ENCODE results near the gene PTPRN2. TPM values are rescaled to one million over a fixed set of nuclear protein-coding genes. Genes with fewer than 3 reads are reported as not detected.
A peak's percentile ranks its signal among the peaks of the same experiment; 100 is the strongest.

Gene PTPRN2
- total and polyA plus RNA-seq, 2 of the 8 experiments (the other 6 are each of a cell fraction or from before 2014, with no cell fraction given), result 2.6 to 4.5 TPM

DNA sequence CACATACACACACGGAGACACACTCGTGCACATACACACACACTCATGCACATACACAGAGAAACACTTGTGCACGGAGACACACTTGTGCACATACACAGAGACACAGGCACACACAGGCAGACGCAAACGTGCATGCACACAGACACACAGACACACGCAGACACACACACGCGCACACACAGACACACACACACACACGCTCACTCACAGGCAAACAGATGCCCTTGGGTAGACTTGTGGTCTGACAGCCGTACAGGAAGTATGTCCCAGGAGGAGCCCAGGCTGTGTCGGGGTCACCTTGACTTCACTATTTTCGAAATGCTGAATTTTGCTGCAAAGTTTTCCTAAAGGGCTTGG lies 712.8 kb downstream of the PTPRN2 start:
- Histone ChIP-seq H3K4ac (replicated peaks; ENCODE audit: insufficient read length, low read depth, low read length) (peak overlapping the region; percentile 93), H3K27me3 (replicated peaks in 1 of 4; ENCODE audit: control insufficient read depth in 3 of 4, extremely low read depth in 1 of 4, insufficient read depth in 3 of 4, low read length in 3 of 4) (no peaks in the 10 kb centered on the region; a peak in 1 of 7 replicates), H2BK20ac (ENCODE audit: low read length) (0 out of 2 replicates have a peak overlapping the region, but pooled peaks have one; percentile 55), H3K9ac (replicated peaks in 1 of 4; ENCODE audit: extremely low read depth in 1 of 4, low read depth in 3 of 4, low read length in 3 of 4) (no peak overlapping the region), H3K36me3 (ENCODE audit: control insufficient read depth in 2 of 4, insufficient read depth in 4 of 4, low read length in 3 of 4) (no peaks in the 10 kb centered on the region), H3K79me2 (ENCODE audit: control insufficient read depth in 1 of 2, insufficient read depth in 2 of 2, low read length in 2 of 2) (no peaks in the 10 kb centered on the region), H3K56ac (replicated peaks; ENCODE audit: insufficient read length, low read depth, low read length) (no peak overlapping the region), H3K14ac (ENCODE audit: insufficient read length) (no peak overlapping the region), H3K4me3 (ENCODE audit: extremely low read depth in 1 of 4, insufficient read depth in 2 of 4, low read depth in 3 of 4, low read length in 4 of 4) (no peak overlapping the region), H3K9me3 (ENCODE audit: insufficient read depth in 2 of 2, low read depth in 1 of 2, low read length in 1 of 2) (peaks cover 1 to 7% of the 10 kb centered on the region in 2 experiments; a peak in 1 of 4 replicates), H3K4me2 (ENCODE audit: insufficient read depth in 1 of 2, low read depth in 2 of 2, low read length in 2 of 2) (no peak overlapping the region), H3K23ac (ENCODE audit: insufficient read length) (no peak overlapping the region), H2BK5ac (ENCODE audit: low read depth, low read length) (peak overlapping the region; percentile 82), H3K79me1 (ENCODE audit: low read depth, low read length) (peaks cover 4% of the 10 kb centered on the region), H2BK120ac (replicated peaks; ENCODE audit: low read depth, low read length) (peak overlapping the region; percentile 43), H4K8ac (ENCODE audit: extremely low read depth, insufficient read depth, low read length) (no peak overlapping the region), H3K23me2 (ENCODE audit: low read depth, low read length) (0 out of 2 replicates have a peak, but pooled peaks cover 2% of the 10 kb centered on the region), H2AK5ac (ENCODE audit: low read depth, low read length) (peak overlapping the region; percentile 95), H4K91ac (replicated peaks; ENCODE audit: insufficient read length, low read length) (peak overlapping the region; percentile 48), H2BK15ac (ENCODE audit: low read length) (peak overlapping the region; percentile 98; the same call in 1 of the 2 replicates), H3K27ac (ENCODE audit: low read depth, low read length) (no peak overlapping the region), H3K4me1 (replicated peaks in 1 of 4; ENCODE audit: control insufficient read depth in 3 of 4, insufficient read depth in 4 of 4, low read length in 3 of 4) (peaks cover 0 to 2% (median 0%) of the 10 kb centered on the region in 4 experiments; a peak in 2 of 7 replicates), H4K20me1 (replicated peaks in 1 of 2; ENCODE audit: control insufficient read depth in 1 of 2, insufficient read depth in 2 of 2, low read length in 2 of 2) (peaks cover 0 to 6% of the 10 kb centered on the region in 2 experiments), H2BK12ac (ENCODE audit: low read depth, low read length) (peak overlapping the region; percentile 96; the same call in 1 of the 2 replicates), H2AFZ (ENCODE audit: low read length) (no peak overlapping the region), H3K18ac (ENCODE audit: extremely low read depth, low read length) (peak overlapping the region; percentile 62; the same call in 1 of the 2 replicates), H4K5ac (ENCODE audit: insufficient read length, low read depth, low read length) (peak overlapping the region; percentile 16)
- DNase-seq (ENCODE audit: low read depth in 1 of 2, low spot score in 2 of 2), result no peak
- WGBS, 2 experiments (ENCODE audit: extremely low coverage in 1 of 2, insufficient coverage in 1 of 2, insufficient read length in 1 of 2, insufficient replicate concordance in 2 of 2, low coverage in 1 of 2, low lambda C conversion rate in 2 of 2, missing lambda C conversion rate in 1 of 2), result 84% methylated on average over 12 of the region's 12 CpGs; no CpG with 5 or more reads in 1 of the 2 experiments
- no peak for FAIRE-seq
- POLR2A ChIA-PET (ENCODE audit: partially characterized antibody), result no interaction called here
- CTCF ChIA-PET (ENCODE audit: partially characterized antibody), result interaction anchor here (1.0 to 2.4 kb wide), 9 partner anchors 11 to 440 kb away, joined by 3 to 9 read pairs (median 3); no protein-coding TSS in a partner anchor
- TF ChIP-seq SP2 (IDR thresholded peaks at IDR 0.05; ENCODE audit: low read length) (no peak), GTF2F1 (IDR thresholded peaks at IDR 0.05; ENCODE audit: borderline replicate concordance, low read depth, low read length) (no peak), SAP30 (IDR thresholded peaks at IDR 0.05; ENCODE audit: insufficient read depth, insufficient replicate concordance, low read length) (no peak), EP300 (IDR thresholded peaks at IDR 0.05; ENCODE audit: borderline replicate concordance in 1 of 2, low read depth in 2 of 2, low read length in 2 of 2) (no peak), HDAC6 (IDR thresholded peaks at IDR 0.05; ENCODE audit: low read depth, low read length) (no peak), POU5F1 (IDR thresholded peaks at IDR 0.05; ENCODE audit: low read depth, low read length) (no peak), SIX5 (IDR thresholded peaks at IDR 0.05; ENCODE audit: low read depth, low read length) (no peak), CTBP2 (IDR thresholded peaks at IDR 0.05; ENCODE audit: borderline replicate concordance, insufficient read depth, insufficient read length, low read length) (no peak)
- TF ChIP-seq, protein P1, sequence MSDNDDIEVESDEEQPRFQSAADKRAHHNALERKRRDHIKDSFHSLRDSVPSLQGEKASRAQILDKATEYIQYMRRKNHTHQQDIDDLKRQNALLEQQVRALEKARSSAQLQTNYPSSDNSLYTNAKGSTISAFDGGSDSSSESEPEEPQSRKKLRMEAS (IDR thresholded peaks at IDR 0.05), result no peak
- TF ChIP-seq, protein P2, sequence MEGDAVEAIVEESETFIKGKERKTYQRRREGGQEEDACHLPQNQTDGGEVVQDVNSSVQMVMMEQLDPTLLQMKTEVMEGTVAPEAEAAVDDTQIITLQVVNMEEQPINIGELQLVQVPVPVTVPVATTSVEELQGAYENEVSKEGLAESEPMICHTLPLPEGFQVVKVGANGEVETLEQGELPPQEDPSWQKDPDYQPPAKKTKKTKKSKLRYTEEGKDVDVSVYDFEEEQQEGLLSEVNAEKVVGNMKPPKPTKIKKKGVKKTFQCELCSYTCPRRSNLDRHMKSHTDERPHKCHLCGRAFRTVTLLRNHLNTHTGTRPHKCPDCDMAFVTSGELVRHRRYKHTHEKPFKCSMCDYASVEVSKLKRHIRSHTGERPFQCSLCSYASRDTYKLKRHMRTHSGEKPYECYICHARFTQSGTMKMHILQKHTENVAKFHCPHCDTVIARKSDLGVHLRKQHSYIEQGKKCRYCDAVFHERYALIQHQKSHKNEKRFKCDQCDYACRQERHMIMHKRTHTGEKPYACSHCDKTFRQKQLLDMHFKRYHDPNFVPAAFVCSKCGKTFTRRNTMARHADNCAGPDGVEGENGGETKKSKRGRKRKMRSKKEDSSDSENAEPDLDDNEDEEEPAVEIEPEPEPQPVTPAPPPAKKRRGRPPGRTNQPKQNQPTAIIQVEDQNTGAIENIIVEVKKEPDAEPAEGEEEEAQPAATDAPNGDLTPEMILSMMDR (IDR thresholded peaks at IDR 0.05; ENCODE audit: control extremely low read depth in 1 of 3, insufficient read depth in 1 of 3, low read depth in 1 of 3, low read length in 3 of 3), result no peak

Measured in H1 (cell line).